K562 (cell line): ENCODE results near the gene GPD1L. TPM values are rescaled to one million over a fixed set of nuclear protein-coding genes. Genes with fewer than 3 reads are reported as not detected.

Experiments used
- GTF2F1 ChIP-seq: IDR thresholded peaks from 2 replicates; pipeline ENCODE4 v1.6.1; 2011; ENCODE audit warnings: low read depth, low read length, improper control_type of control experiment
- polyA plus RNA-seq, 8 experiments: library from polyadenylated mRNA; depleted of rRNA in 4 of 8; stranded (reverse) in 5 of 8; unstranded in 3 of 8; fragments of >200 nt; fragmentation: Nextera tagmentation in 2 of 8; fragmentation: Illumina TruSeq in 1 of 8; extraction: Ambion mirVana in 2 of 8; extraction: Trizol in 1 of 8; gene quantifications; 2 replicates each; pipeline versions ENCODE4 v1.2.1 to v1.2.3, GENCODE V29; 2011 to 2014; ENCODE audit warnings: inconsistent platforms in 1 of 8, missing spikeins in 1 of 8
- total RNA-seq, 7 experiments: library from RNA; depleted of rRNA in 6 of 7; stranded (reverse); fragments of >200 nt in 6 of 7; fragmentation: Illumina TruSeq in 2 of 7; extraction: Trizol in 2 of 7; gene quantifications; 2 replicates each; pipeline versions ENCODE4 v1.2.1 to v1.2.3, GENCODE V29; 2011 to 2021; ENCODE audit warnings: low replicate concordance in 1 of 7
- TF ChIP-seq, protein P1 (sequence below), 2 experiments: fragments of 450-650 bp in 1 of 2; sonication (generic) in 1 of 2; formaldehyde crosslinking in 1 of 2; IDR thresholded peaks; 2 replicates each; pipeline versions ENCODE4 v1.7.1 to v1.9.0; 2016 to 2022; ENCODE audit warnings: inconsistent platforms in 1 of 2, mild to moderate bottlenecking in 1 of 2, missing genetic modification reagents in 1 of 2

Gene GPD1L
- total and polyA plus RNA-seq, 9 of the 15 experiments (the other 6 are each of a cell fraction or from before 2014, with no cell fraction given), result 1.6 to 17.3 (median 12.3) TPM

DNA sequence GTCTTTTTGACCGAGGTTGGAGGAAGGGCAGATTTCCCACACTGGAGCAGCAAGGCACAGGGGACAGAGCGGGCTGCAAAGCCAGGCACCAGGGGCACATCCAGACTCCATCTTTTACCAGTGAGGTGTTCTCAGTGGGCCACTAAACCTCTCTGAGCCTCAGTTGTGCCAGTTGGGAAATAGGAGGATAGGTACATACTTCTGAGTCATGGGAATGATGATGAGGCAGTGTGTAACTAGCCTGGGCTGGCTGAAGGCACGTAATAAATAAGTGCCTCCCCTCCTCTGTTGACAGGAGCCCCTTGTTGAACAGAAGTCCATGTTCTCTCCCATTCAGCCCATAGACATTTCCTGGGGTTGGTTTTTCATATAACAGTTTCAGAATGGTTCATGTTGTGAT lies 48.7 kb downstream of the GPD1L start (continued):
- TF ChIP-seq, protein P1, sequence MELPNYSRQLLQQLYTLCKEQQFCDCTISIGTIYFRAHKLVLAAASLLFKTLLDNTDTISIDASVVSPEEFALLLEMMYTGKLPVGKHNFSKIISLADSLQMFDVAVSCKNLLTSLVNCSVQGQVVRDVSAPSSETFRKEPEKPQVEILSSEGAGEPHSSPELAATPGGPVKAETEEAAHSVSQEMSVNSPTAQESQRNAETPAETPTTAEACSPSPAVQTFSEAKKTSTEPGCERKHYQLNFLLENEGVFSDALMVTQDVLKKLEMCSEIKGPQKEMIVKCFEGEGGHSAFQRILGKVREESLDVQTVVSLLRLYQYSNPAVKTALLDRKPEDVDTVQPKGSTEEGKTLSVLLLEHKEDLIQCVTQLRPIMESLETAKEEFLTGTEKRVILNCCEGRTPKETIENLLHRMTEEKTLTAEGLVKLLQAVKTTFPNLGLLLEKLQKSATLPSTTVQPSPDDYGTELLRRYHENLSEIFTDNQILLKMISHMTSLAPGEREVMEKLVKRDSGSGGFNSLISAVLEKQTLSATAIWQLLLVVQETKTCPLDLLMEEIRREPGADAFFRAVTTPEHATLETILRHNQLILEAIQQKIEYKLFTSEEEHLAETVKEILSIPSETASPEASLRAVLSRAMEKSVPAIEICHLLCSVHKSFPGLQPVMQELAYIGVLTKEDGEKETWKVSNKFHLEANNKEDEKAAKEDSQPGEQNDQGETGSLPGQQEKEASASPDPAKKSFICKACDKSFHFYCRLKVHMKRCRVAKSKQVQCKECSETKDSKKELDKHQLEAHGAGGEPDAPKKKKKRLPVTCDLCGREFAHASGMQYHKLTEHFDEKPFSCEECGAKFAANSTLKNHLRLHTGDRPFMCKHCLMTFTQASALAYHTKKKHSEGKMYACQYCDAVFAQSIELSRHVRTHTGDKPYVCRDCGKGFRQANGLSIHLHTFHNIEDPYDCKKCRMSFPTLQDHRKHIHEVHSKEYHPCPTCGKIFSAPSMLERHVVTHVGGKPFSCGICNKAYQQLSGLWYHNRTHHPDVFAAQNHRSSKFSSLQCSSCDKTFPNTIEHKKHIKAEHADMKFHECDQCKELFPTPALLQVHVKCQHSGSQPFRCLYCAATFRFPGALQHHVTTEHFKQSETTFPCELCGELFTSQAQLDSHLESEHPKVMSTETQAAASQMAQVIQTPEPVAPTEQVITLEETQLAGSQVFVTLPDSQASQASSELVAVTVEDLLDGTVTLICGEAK (IDR thresholded peaks at IDR 0.05), result no peak
- TF ChIP-seq, protein P1 (CRISPR knock-in tag; IDR thresholded peaks at IDR 0.05), result no peak
- TF ChIP-seq GTF2F1, result no peak
- TF ChIP-seq, all 486 proteins: peak for 0
